Measurements from ENCODE around the gene RNF44.

- TF ChIP-seq CTCF (IDR thresholded peaks at IDR 0.05; ENCODE audit: extremely low read depth in 1 of 2, insufficient read depth in 1 of 2, low read depth in 1 of 2, low read length in 2 of 2), result no peak
- no peak for TF ChIP-seq POLR2A (IDR thresholded peaks at IDR 0.05; ENCODE audit: low read depth, low read length)
- TF ChIP-seq EZH2 (IDR thresholded peaks at IDR 0.05; ENCODE audit: borderline replicate concordance, low read depth, low read length, severe bottlenecking), result no peak
These were observed 39.4 kb downstream of the RNF44 start for GRCh38 chr5:176497852-176498251.
